ENCODE data around the gene RNASET2.
"Not testable (repeated sequence)": the region's sequence is repeated elsewhere in the genome, so short reads cannot be mapped to it uniquely, and the experiment has no call there.

The RNASET2 gene

DNA sequence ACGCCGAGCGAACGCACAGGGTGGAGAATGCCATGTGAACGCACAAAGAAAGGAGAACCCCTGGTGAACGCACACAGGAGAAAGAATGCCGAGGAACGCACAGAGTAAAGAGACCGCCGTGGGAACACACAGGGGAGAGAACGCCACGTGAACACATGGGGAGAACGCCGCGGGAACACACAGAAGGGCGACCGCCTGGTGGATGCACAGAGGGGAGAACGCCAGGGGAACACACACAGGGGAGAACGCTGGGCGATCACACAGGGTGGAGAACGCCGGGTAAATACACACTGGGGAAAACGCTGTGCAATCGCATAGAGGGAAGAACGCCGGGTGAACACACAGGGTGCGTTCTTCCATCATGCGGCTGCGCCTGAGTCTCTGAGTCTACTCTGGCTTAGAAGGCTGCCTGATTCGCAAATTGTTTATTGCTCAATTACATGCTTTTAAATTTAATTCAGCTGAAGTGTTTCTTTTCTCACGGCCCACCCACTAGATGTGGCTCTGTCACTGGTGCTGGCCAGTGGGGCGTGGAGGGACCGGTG, 54.1 kb downstream of the RNASET2 start:
- no peak for DNase-seq (ENCODE audit: low read depth in 2 of 2)

DNA sequence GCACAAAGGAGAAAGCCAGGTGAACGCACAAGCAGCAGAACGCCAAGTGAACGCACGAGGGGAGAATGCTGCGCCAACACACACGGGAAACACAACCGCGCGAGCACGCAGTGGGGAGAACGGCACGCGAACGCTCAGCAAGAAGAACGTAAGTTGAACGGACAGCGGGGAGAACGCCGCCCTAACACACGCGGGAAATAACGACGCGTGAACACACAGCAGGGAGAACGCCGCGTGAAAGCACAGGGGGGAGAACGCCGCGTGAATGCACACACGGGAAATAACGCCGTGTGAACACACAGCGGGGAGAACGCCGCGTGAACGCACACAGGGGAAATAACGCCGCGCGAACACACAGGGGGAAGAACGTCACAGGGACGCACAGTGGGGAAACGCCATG, 54.7 kb downstream of the RNASET2 start:
- DNase-seq (ENCODE audit: low read depth in 2 of 2), result no peak

DNA sequence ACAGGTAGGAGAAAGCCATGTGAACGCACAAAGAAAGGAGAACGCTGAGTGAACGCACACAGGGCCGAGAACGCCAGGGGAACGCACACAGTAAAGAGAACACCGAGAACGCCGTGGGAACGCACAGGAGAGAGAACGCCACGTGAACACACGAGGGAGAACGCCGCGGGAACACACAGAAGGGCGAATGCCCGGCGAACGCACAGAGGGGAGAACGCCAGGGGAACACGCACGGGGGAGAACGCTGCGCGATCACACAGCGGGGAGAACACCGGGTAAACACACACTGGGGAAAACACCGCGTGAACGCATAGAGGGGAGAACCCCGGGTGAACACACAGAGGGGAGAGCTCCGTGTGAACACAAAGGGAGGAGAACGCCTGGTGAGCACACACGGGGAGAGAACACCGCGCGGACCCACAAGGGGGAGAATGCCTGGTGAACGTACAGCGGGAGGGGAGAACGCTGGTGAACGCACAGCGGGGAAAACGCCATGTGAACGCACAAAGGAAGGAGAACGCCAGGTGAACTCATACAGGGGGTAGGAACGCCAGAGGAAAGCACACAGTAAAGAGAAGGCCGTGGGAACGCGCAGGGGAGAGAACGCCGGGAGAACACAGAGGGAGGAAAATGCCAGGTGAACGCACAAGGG, 55.3 kb downstream of the RNASET2 start:
- DNase-seq (ENCODE audit: low read depth in 2 of 2), result no peak

DNA sequence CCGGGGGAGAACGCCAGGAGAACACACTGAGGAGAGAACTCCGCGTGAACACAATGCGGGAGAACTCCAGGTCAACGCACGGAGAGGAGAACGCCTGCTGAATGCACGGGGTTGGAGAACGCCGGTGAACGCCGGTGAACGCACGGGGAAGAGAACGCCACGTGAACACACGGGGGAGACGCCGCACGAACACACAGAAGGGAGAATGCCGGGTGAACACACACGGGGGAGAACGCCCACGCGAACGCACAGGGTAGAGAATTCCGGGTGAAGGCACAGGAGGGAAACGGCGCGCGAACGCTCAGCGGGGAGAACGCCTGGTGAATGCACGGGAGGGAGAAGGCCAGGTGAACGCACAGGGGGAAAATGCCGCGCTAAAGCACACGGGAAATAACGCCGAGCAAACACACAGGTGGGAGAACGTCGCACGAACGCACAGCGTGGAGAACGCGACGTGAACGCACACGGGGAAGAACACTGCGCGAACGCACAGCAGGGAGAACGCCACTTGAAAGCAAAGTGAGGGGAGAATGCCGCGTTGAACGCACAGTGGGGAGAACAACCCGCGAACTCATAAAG, 56.1 kb downstream of the RNASET2 start:
- no peak for DNase-seq (ENCODE audit: low read depth in 2 of 2)

GRCh38 chr6:166898910-166899309, 57.4 kb downstream of the RNASET2 start:
- DNase-seq (ENCODE audit: low read depth in 2 of 2), result no peak

DNA sequence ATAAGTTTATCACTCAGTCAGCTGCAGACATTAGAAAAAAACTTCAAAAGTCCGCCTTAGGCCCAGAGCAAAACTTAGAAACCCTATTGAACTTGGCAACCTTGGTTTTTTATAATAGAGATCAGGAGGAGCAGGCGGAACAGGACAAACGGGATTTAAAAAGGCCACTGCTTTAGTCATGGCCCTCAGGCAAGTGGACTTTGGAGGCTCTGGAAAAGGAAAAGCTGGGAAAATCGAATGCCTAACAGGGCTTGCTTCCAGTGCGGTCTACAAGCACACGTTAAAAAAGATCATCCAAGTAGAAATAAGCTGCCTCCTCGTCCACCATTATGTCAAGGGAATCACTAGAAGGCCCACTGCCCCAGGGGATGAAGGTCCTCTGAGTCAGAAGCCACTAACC, 61.7 kb downstream of the RNASET2 start:
- not testable (repeated sequence) for DNase-seq (ENCODE audit: low read depth in 2 of 2)

- DNase-seq (ENCODE audit: low read depth in 2 of 2), result not testable (repeated sequence)
These were observed 63.9 kb downstream of the RNASET2 start for GRCh38 chr6:166892472-166892871.

DNA sequence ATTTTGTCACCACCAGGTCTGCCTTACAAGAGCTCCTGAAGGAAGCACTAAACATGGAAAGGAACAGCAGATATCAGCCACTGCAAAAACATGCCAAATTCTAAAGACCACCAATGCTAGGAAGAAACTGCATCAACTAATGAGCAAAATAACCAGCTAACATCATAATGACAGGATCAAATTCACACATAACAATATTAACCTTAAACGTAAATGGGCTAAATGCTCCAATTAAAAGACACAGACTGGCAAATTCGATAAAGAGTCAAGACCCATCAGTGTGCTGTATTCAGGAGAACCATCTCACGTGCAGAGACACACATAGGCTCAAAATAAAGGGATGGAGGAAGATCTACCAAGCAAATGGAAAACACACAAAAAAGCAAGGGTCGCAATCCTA, 69.6 kb downstream of the RNASET2 start:
- not testable (repeated sequence) for DNase-seq (ENCODE audit: low read depth in 2 of 2)

DNA sequence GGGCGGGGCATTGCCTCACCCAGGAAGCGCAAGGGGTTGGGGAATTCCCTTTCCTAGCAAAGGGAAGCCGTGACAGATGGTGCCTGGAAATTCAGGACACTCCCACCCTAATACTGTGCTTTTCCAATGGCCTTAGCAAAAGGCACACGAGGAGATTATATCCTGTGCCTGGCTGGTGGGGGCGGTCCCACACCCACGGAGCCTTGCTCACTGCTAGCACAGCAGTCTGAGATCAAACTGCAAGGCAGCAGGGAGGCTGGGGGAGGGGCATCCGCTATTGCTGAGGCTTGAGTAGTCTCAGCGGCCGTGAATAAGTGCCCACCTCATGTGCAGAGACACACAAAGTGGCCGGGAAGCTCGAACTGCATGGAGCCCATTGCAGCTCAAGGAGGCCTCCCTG, 71.4 kb downstream of the RNASET2 start:
- not testable (repeated sequence) for DNase-seq (ENCODE audit: low read depth in 2 of 2)

GRCh38 chr6:166879594-166879993, 76.8 kb downstream of the RNASET2 start:
- no peak for DNase-seq (ENCODE audit: low read depth in 2 of 2)

Data from stimulated activated CD8-positive, alpha-beta memory T cell treated with anti-CD3 and anti-CD28 coated beads, Interleukin-15, amount 100 ng/mL, for 4 hours (primary cell).